Transverse colon (tissue), 4 donors: ENCODE data around the gene DCDC2C. TPM values are rescaled to one million over a fixed set of nuclear protein-coding genes. Genes with fewer than 3 reads are reported as not detected.
"Not testable (repeated sequence)": the region's sequence is repeated elsewhere in the genome, so short reads cannot be mapped to it uniquely, and the experiment has no call there.

ENCODE experiments used
- DNase-seq: peaks from one replicate; pipeline ENCODE4 v3.0.0-alpha.2; 2019
- H3K27ac ChIP-seq, 4 donors: fragments of 200-600 bp; sonication (generic); 2 replicates each; pipeline ENCODE4 v1.5.1; 2016 to 2018; ENCODE audit warnings: inconsistent platforms in 4 of 4
- H3K27me3 ChIP-seq: fragments of 200-600 bp; sonication (generic); 2 replicates; pipeline ENCODE4 v1.5.1; 2017; ENCODE audit warnings: inconsistent platforms
- H3K36me3 ChIP-seq, 4 donors: fragments of 200-600 bp; sonication (generic); 2 replicates each; pipeline ENCODE4 v1.5.1; 2017 to 2019; ENCODE audit warnings: inconsistent platforms in 4 of 4
- H3K4me1 ChIP-seq, 4 donors: fragments of 200-600 bp; sonication (generic); 2 replicates each; pipeline ENCODE4 v1.5.1; 2017 to 2020; ENCODE audit warnings: inconsistent platforms in 4 of 4
- H3K4me3 ChIP-seq, 4 donors: fragments of 200-600 bp; sonication (generic); 1 replicate in 1 of 4; 2 replicates in 3 of 4; pipeline versions ENCODE4 v1.5.1 to v1.6.1; 2017 to 2019; ENCODE audit warnings: inconsistent platforms in 4 of 4
- H3K9me3 ChIP-seq, 2 donors: fragments of 200-600 bp; sonication (generic); 2 replicates each; pipeline ENCODE4 v1.5.1; 2017 to 2019; ENCODE audit warnings: inconsistent platforms in 2 of 2
- CTCF ChIP-seq, 5 experiments: fragments of 200-600 bp in 3 of 5; fragments of 450-650 bp in 2 of 5; sonication (generic) in 3 of 5; IDR thresholded peaks; 1 replicate in 2 of 5; 2 replicates in 3 of 5; pipeline ENCODE4 v1.5.1; 2016 to 2017; ENCODE audit warnings: antibody characterized with exemption in 5 of 5, inconsistent platforms in 3 of 5, mild to moderate bottlenecking in 2 of 5, moderate library complexity in 1 of 5
- EP300 ChIP-seq: sonication (generic); formaldehyde crosslinking; IDR thresholded peaks from one replicate; pipeline ENCODE4 v1.6.1; 2017; ENCODE audit warnings: antibody characterized with exemption, low read depth
- POLR2A ChIP-seq: fragments of 450-650 bp; IDR thresholded peaks from one replicate; pipeline ENCODE4 v1.6.1; 2016; ENCODE audit warnings: antibody characterized with exemption, mild to moderate bottlenecking, moderate library complexity
- POLR2AphosphoS5 ChIP-seq, 3 donors: sonication (generic); formaldehyde crosslinking; IDR thresholded peaks; one replicate each; pipeline ENCODE4 v1.6.1; 2016; ENCODE audit warnings: antibody characterized with exemption in 3 of 3
- WGBS, 2 donors: methylation state at CpG; one replicate each; pipeline ENCODE4 v1.1.5; 2018; ENCODE audit warnings: low coverage in 1 of 2; 5-methylcytosine and 5-hydroxymethylcytosine counted together
- in situ Hi-C, 4 donors: fragments of 200-750 bp; cut with MboI; loops; one replicate each; pipeline versions ENCODE4 v1.15.0 to v1.15.1; 2017; ENCODE audit warnings: low sequenced_read_pairs in 3 of 4, low pct_ligation_motif_present in 1 of 4, low pct_unique_long_range_greater_than_20kb in 1 of 4
- intact Hi-C: fragments of 100-400 bp; cut with DNase I; formaldehyde crosslinking; loops from one replicate; pipeline ENCODE4 v1.15.1; 2023; ENCODE audit warnings: low total_unique reads
- total RNA-seq, 4 donors: library from RNA; depleted of rRNA; stranded (reverse); fragments of >200 nt; gene quantifications; one replicate each; pipeline ENCODE4 v1.1.0, GENCODE V29; 2016

Gene DCDC2C
- total RNA-seq, 4 donors from 2014 or later, result not detected

GRCh38 chr2:3659447-3660432 lies 43.6 kb upstream of the DCDC2C start:
- intact Hi-C loops, result loop anchor here (10.0 kb wide), 1 partner anchor 235 kb away; no protein-coding TSS in a partner anchor
- H3K27ac ChIP-seq, result peak overlapping the region in 3 of 4 donors; percentile 11 to 54 (median 32)
- in situ Hi-C loops, result loop anchor here in 1 of 4 donors (25.0 kb wide), 1 partner anchor 1522 kb away; no protein-coding TSS in a partner anchor
- no peaks in the 10 kb centered on the region for H3K27me3 ChIP-seq
- no peak overlapping the region for H3K4me3 ChIP-seq
- no peaks in the 10 kb centered on the region for H3K9me3 ChIP-seq
- no peak for TF ChIP-seq EP300
- no peaks in the 10 kb centered on the region for H3K4me1 ChIP-seq
- 77% methylated on average over 26 of the region's 26 CpGs; no CpG with 5 or more reads in 1 of the 2 donors for WGBS, 2 donors
- no peaks in the 10 kb centered on the region for H3K36me3 ChIP-seq
- DNase-seq, result no peak

- H3K27me3 ChIP-seq, DNase-seq, H3K9me3 ChIP-seq, H3K27ac ChIP-seq, H3K36me3 ChIP-seq, H3K4me1 ChIP-seq, H3K4me3 ChIP-seq, intact Hi-C loops: not testable (repeated sequence)
- WGBS, 2 donors, result 58 to 64% methylated on average over 3 to 7 of the region's 7 CpGs
- in situ Hi-C loops, result loop anchor here in 1 of 4 donors (25.0 kb wide), 1 partner anchor 1523 kb away; no protein-coding TSS in a partner anchor
Measured at GRCh38 chr2:3660640-3661039, 42.7 kb upstream of the DCDC2C start.

GRCh38 chr2:3661149-3661660 lies 42.2 kb upstream of the DCDC2C start:
- in situ Hi-C loops (loop anchor here in 1 of 4 donors (25.0 kb wide), 1 partner anchor 1524 kb away; no protein-coding TSS in a partner anchor), intact Hi-C loops (no loop called here)
- Histone ChIP-seq H3K4me1 (no peaks in the 10 kb centered on the region), H3K27ac (no peak overlapping the region), H3K27me3 (no peaks in the 10 kb centered on the region), H3K36me3 (no peaks in the 10 kb centered on the region), H3K4me3 (no peak overlapping the region), H3K9me3 (no peaks in the 10 kb centered on the region)
- 90 to 100% methylated on average over 1 to 3 of the region's 3 CpGs for WGBS, 2 donors
- DNase-seq, result no peak
- TF ChIP-seq POLR2A (no peak), POLR2AphosphoS5 (IDR thresholded peaks at IDR 0.05) (no peak), EP300 (no peak), CTCF (IDR thresholded peaks at IDR 0.05) (no peak)

- Histone ChIP-seq H3K9me3 (no peaks in the 10 kb centered on the region), H3K36me3 (no peaks in the 10 kb centered on the region), H3K4me1 (no peaks in the 10 kb centered on the region), H3K27ac (no peak overlapping the region), H3K4me3 (no peak overlapping the region), H3K27me3 (no peaks in the 10 kb centered on the region)
- in situ Hi-C loops (loop anchor here in 1 of 4 donors (25.0 kb wide), 1 partner anchor 1525 kb away; no protein-coding TSS in a partner anchor), intact Hi-C loops (no loop called here)
- TF ChIP-seq CTCF (IDR thresholded peaks at IDR 0.05) (no peak), POLR2A (no peak), EP300 (no peak), POLR2AphosphoS5 (IDR thresholded peaks at IDR 0.05) (no peak)
- DNase-seq, result no peak
- 60 to 87% methylated on average over 1 to 6 of the region's 6 CpGs for WGBS, 2 donors
Measured at GRCh38 chr2:3662239-3662638, 41.1 kb upstream of the DCDC2C start.

GRCh38 chr2:3664118-3664517 lies 39.3 kb upstream of the DCDC2C start:
- no peaks in the 10 kb centered on the region for H3K36me3 ChIP-seq
- intact Hi-C loops, result no loop called here
- no peak for DNase-seq
- H3K4me3 ChIP-seq, result no peak overlapping the region
- TF ChIP-seq POLR2AphosphoS5 (IDR thresholded peaks at IDR 0.05), result no peak
- no peak for TF ChIP-seq CTCF (IDR thresholded peaks at IDR 0.05)
- TF ChIP-seq POLR2A, result no peak
- TF ChIP-seq EP300, result no peak
- no peak overlapping the region for H3K27ac ChIP-seq
- H3K4me1 ChIP-seq, result no peaks in the 10 kb centered on the region
- no peaks in the 10 kb centered on the region for H3K9me3 ChIP-seq
- WGBS, 2 donors, result 52 to 59% methylated on average over 2 to 3 of the region's 3 CpGs
- in situ Hi-C loops, result loop anchor here in 1 of 4 donors (25.0 kb wide), 1 partner anchor 1527 kb away; no protein-coding TSS in a partner anchor
- H3K27me3 ChIP-seq, result no peaks in the 10 kb centered on the region
